Measurements from ENCODE around the gene NEDD4L. TPM values are rescaled to one million over a fixed set of nuclear protein-coding genes. Genes with fewer than 3 reads are reported as not detected.

The NEDD4L gene
- total and polyA plus RNA-seq, 10 of the 15 experiments (the other 5 are each of a cell fraction or from before 2014, with no cell fraction given) = 7.4 to 24.0 (median 17.7) TPM

DNA sequence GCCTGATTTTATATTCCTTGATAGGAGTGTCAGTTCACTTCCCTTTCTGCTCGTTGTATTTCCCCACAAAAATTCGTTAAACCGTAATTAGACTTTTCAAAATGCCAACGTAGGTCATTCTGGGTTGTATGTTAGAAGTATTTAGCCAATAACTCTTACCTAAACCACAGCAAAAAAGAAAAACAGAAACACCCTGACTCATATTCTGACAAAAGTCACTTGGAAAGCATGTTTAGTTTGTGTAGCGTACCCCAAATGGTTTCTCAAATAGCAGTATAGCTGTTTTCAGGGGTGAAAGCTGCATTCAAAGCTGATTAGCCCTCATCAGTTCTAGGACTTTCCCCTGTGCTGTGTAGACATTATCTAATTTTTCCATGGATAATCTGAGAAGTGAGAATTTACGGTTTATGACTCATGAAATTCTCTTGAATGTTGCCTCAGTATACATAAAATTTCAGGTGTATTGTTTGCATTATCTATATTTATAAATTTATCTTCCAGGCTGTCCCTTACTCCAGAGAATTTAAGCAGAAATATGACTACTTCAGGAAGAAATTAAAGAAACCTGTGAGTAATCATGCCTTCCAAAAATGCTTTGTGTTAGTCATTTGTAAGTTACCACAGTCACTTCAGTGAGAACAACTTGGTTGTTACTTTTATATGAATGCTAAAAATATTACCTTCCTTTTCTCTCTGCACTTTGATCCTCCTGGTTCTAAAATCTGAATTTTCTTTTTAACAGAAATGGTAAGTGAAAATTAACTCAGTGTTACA lies 319.9 kb downstream of the NEDD4L start:
- Histone ChIP-seq H4K20me1 (ENCODE audit: control insufficient read depth, insufficient read depth) (no peaks in the 10 kb centered on the region), H3K36me3 (ENCODE audit: control insufficient read depth in 2 of 2, insufficient read depth in 2 of 2, low read length in 1 of 2) (peaks cover 0 to 3% of the 10 kb centered on the region in 2 experiments; a peak in 1 of 4 replicates), H2AFZ (ENCODE audit: control insufficient read depth, low read depth, low read length) (no peak overlapping the region), H3K79me2 (ENCODE audit: control insufficient read depth, insufficient read depth, low read length) (no peaks in the 10 kb centered on the region), H3K4me1 (ENCODE audit: control insufficient read depth, insufficient read depth, low read length) (no peaks in the 10 kb centered on the region), H3K27ac (ENCODE audit: control insufficient read depth, insufficient read depth) (no peak overlapping the region), H3K27me3 (replicated peaks in 1 of 2; ENCODE audit: control insufficient read depth in 2 of 2, insufficient read depth in 2 of 2, low read length in 1 of 2) (no peaks in the 10 kb centered on the region), H3K4me2 (ENCODE audit: control insufficient read depth, insufficient read depth) (no peak overlapping the region), H3K4me3 (no peak overlapping the region), H3K9me3 (replicated peaks; ENCODE audit: control insufficient read depth, insufficient read depth, low read length) (no peaks in the 10 kb centered on the region), H3K9ac (ENCODE audit: control insufficient read depth, insufficient read depth, low read length) (no peak overlapping the region)
- RAD21 ChIA-PET (ENCODE audit: unreplicated experiment) = no interaction called here
- in situ Hi-C loops (cut with MboI) (no loop called here), intact Hi-C loops (cut with micrococcal nuclease; ENCODE audit: unreplicated experiment) (no loop called here)
- no peak for DNase-seq (ENCODE audit: low read depth, low spot score)
- FAIRE-seq = no peak
- CTCF ChIA-PET = no interaction called here
- POLR2A ChIA-PET = no interaction called here
- 90% methylated on average over 6 of the region's 6 CpGs for WGBS (ENCODE audit: insufficient coverage, insufficient replicate concordance, low lambda C conversion rate, missing lambda C conversion rate)
- no peak for ATAC-seq
- SMC1A ChIA-PET (ENCODE audit: uncharacterized antibody, unreplicated experiment) = interaction anchor here (1.1 kb wide), 1 partner anchor 14 kb away, joined by 3 read pairs; no protein-coding TSS in a partner anchor
- no TSS peak for BruUV-seq (replicated peaks)
- TF ChIP-seq NFYA (IDR thresholded peaks at IDR 0.05; ENCODE audit: borderline replicate concordance, low read depth, low read length) (no peak), RBBP5 (conservative IDR thresholded peaks at IDR 0.05) (no peak), CREM (IDR thresholded peaks at IDR 0.05; ENCODE audit: low read depth) (no peak), MTA2 (IDR thresholded peaks at IDR 0.05; ENCODE audit: low read depth) (no peak), SREBF1 (IDR thresholded peaks at IDR 0.05; ENCODE audit: low read length) (no peak), SPI1 (IDR thresholded peaks at IDR 0.05; ENCODE audit: borderline replicate concordance, insufficient read depth, low read depth, low read length) (no peak), HDAC6 (IDR thresholded peaks at IDR 0.05; ENCODE audit: unreplicated experiment) (no peak), IKZF1 (conservative IDR thresholded peaks at IDR 0.05) (no peak), CBFB (IDR thresholded peaks at IDR 0.05; ENCODE audit: low read depth) (no peak), POLR2AphosphoS5 (IDR thresholded peaks at IDR 0.05; ENCODE audit: low read length) (no peak), SMAD1 (IDR thresholded peaks at IDR 0.05; ENCODE audit: low read depth, partially characterized antibody) (no peak)
- TF ChIP-seq, protein P1, sequence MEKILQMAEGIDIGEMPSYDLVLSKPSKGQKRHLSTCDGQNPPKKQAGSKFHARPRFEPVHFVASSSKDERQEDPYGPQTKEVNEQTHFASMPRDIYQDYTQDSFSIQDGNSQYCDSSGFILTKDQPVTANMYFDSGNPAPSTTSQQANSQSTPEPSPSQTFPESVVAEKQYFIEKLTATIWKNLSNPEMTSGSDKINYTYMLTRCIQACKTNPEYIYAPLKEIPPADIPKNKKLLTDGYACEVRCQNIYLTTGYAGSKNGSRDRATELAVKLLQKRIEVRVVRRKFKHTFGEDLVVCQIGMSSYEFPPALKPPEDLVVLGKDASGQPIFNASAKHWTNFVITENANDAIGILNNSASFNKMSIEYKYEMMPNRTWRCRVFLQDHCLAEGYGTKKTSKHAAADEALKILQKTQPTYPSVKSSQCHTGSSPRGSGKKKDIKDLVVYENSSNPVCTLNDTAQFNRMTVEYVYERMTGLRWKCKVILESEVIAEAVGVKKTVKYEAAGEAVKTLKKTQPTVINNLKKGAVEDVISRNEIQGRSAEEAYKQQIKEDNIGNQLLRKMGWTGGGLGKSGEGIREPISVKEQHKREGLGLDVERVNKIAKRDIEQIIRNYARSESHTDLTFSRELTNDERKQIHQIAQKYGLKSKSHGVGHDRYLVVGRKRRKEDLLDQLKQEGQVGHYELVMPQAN (conservative IDR thresholded peaks at IDR 0.05) = no peak
- TF ChIP-seq, protein P2, sequence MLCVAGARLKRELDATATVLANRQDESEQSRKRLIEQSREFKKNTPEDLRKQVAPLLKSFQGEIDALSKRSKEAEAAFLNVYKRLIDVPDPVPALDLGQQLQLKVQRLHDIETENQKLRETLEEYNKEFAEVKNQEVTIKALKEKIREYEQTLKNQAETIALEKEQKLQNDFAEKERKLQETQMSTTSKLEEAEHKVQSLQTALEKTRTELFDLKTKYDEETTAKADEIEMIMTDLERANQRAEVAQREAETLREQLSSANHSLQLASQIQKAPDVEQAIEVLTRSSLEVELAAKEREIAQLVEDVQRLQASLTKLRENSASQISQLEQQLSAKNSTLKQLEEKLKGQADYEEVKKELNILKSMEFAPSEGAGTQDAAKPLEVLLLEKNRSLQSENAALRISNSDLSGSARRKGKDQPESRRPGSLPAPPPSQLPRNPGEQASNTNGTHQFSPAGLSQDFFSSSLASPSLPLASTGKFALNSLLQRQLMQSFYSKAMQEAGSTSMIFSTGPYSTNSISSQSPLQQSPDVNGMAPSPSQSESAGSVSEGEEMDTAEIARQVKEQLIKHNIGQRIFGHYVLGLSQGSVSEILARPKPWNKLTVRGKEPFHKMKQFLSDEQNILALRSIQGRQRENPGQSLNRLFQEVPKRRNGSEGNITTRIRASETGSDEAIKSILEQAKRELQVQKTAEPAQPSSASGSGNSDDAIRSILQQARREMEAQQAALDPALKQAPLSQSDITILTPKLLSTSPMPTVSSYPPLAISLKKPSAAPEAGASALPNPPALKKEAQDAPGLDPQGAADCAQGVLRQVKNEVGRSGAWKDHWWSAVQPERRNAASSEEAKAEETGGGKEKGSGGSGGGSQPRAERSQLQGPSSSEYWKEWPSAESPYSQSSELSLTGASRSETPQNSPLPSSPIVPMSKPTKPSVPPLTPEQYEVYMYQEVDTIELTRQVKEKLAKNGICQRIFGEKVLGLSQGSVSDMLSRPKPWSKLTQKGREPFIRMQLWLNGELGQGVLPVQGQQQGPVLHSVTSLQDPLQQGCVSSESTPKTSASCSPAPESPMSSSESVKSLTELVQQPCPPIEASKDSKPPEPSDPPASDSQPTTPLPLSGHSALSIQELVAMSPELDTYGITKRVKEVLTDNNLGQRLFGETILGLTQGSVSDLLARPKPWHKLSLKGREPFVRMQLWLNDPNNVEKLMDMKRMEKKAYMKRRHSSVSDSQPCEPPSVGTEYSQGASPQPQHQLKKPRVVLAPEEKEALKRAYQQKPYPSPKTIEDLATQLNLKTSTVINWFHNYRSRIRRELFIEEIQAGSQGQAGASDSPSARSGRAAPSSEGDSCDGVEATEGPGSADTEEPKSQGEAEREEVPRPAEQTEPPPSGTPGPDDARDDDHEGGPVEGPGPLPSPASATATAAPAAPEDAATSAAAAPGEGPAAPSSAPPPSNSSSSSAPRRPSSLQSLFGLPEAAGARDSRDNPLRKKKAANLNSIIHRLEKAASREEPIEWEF (IDR thresholded peaks at IDR 0.05; ENCODE audit: insufficient replicate concordance, low read depth, low read length) = no peak
- TF ChIP-seq, protein P3, sequence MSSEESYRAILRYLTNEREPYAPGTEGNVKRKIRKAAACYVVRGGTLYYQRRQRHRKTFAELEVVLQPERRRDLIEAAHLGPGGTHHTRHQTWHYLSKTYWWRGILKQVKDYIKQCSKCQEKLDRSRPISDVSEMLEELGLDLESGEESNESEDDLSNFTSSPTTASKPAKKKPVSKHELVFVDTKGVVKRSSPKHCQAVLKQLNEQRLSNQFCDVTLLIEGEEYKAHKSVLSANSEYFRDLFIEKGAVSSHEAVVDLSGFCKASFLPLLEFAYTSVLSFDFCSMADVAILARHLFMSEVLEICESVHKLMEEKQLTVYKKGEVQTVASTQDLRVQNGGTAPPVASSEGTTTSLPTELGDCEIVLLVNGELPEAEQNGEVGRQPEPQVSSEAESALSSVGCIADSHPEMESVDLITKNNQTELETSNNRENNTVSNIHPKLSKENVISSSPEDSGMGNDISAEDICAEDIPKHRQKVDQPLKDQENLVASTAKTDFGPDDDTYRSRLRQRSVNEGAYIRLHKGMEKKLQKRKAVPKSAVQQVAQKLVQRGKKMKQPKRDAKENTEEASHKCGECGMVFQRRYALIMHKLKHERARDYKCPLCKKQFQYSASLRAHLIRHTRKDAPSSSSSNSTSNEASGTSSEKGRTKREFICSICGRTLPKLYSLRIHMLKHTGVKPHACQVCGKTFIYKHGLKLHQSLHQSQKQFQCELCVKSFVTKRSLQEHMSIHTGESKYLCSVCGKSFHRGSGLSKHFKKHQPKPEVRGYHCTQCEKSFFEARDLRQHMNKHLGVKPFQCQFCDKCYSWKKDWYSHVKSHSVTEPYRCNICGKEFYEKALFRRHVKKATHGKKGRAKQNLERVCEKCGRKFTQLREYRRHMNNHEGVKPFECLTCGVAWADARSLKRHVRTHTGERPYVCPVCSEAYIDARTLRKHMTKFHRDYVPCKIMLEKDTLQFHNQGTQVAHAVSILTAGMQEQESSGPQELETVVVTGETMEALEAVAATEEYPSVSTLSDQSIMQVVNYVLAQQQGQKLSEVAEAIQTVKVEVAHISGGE (CRISPR knock-in tag; IDR thresholded peaks at IDR 0.05) = no peak
